H1 (cell line): ENCODE data around the gene TMEM151A. TPM values are rescaled to one million over a fixed set of nuclear protein-coding genes. Genes with fewer than 3 reads are reported as not detected.

ENCODE experiments used
- CTCF ChIA-PET: fragments of 300-600 bp; sonication (Branson Sonifier 250); formaldehyde crosslinking; loops from one replicate; lab custom pipeline; 2021; ENCODE audit not compliant: partially characterized antibody; lab: Charles Lee
- POLR2A ChIA-PET: fragments of 300-600 bp; sonication (Branson Sonifier 250); formaldehyde crosslinking; loops from one replicate; lab custom pipeline; 2021; ENCODE audit warnings: inconsistent platforms; ENCODE audit not compliant: partially characterized antibody; lab: Charles Lee
- DNase-seq, 2 experiments: peaks; one replicate each; pipeline versions ENCODE4 v3.0.0 to v3.0.0-alpha.2; 2010 to 2022; ENCODE audit warnings: low spot score in 2 of 2, low read depth in 1 of 2, mixed read lengths in 1 of 2
- FAIRE-seq: peaks from 2 replicates; lab custom pipeline; 2011; peaks lifted over from hg19 to GRCh38; lab: Jason Lieb, UNC
- H2AFZ ChIP-seq: 2 replicates; pipeline ENCODE4 v1.8.1; 2012; ENCODE audit warnings: low read length, inconsistent platforms
- H2AK5ac ChIP-seq: 2 replicates; pipeline ENCODE4 v1.6.1; 2013; ENCODE audit warnings: low read depth, low read length
- H2BK120ac ChIP-seq: replicated peaks from 2 replicates; pipeline ENCODE3; 2013; ENCODE audit warnings: low read depth, low read length, inconsistent platforms
- H2BK12ac ChIP-seq: 2 replicates; pipeline ENCODE4 v1.6.1; 2013; ENCODE audit warnings: low read depth, low read length
- H2BK15ac ChIP-seq: 2 replicates; pipeline ENCODE4 v1.6.1; 2013; ENCODE audit warnings: low read length
- H2BK20ac ChIP-seq: 2 replicates; pipeline ENCODE4 v1.6.1; 2013; ENCODE audit warnings: low read length
- H2BK5ac ChIP-seq: 2 replicates; pipeline ENCODE4 v1.6.1; 2013; ENCODE audit warnings: low read depth, low read length
- H3K14ac ChIP-seq: 2 replicates; pipeline ENCODE4 v1.6.1; 2013; ENCODE audit warnings: inconsistent platforms; ENCODE audit not compliant: insufficient read length
- H3K18ac ChIP-seq: 2 replicates; pipeline ENCODE4 v1.6.1; 2013; ENCODE audit warnings: low read length; ENCODE audit errors: extremely low read depth
- H3K23ac ChIP-seq: 2 replicates; pipeline ENCODE4 v1.6.1; 2013; ENCODE audit warnings: inconsistent platforms; ENCODE audit not compliant: insufficient read length
- H3K23me2 ChIP-seq: 2 replicates; pipeline ENCODE4 v1.6.1; 2013; ENCODE audit warnings: low read depth, low read length
- H3K27ac ChIP-seq: 2 replicates; pipeline ENCODE4 v1.6.1; 2011; ENCODE audit warnings: low read depth, low read length, inconsistent platforms
- H3K27me3 ChIP-seq, 4 experiments: replicated peaks in 1 of 4; 1 replicate in 1 of 4; 2 replicates in 3 of 4; pipeline versions ENCODE4 v1.6.1 to v1.8.1; 2011 to 2013; ENCODE audit warnings: low read length in 3 of 4, mild to moderate bottlenecking in 3 of 4, inconsistent platforms in 2 of 4, mixed read lengths in 2 of 4, moderate library complexity in 1 of 4; ENCODE audit not compliant: control insufficient read depth in 3 of 4, insufficient read depth in 3 of 4; ENCODE audit errors: extremely low read depth in 1 of 4
- H3K36me3 ChIP-seq, 4 experiments: 2 replicates each; pipeline versions ENCODE4 v1.6.1 to v1.8.1; 2011 to 2013; ENCODE audit warnings: mild to moderate bottlenecking in 4 of 4, low read length in 3 of 4, moderate library complexity in 2 of 4, control low read depth in 1 of 4, inconsistent platforms in 1 of 4; ENCODE audit not compliant: insufficient read depth in 4 of 4, control insufficient read depth in 2 of 4
- H3K4ac ChIP-seq: replicated peaks from 2 replicates; pipeline ENCODE3; 2013; ENCODE audit warnings: low read length, low read depth, mixed read lengths, inconsistent platforms; ENCODE audit not compliant: insufficient read length
- H3K4me1 ChIP-seq, 4 experiments: replicated peaks in 1 of 4; 1 replicate in 1 of 4; 2 replicates in 3 of 4; pipeline versions ENCODE4 v1.6.1 to v1.8.1; 2011 to 2013; ENCODE audit warnings: low read length in 3 of 4, inconsistent platforms in 2 of 4, mixed read lengths in 1 of 4; ENCODE audit not compliant: insufficient read depth in 4 of 4, control insufficient read depth in 3 of 4
- H3K4me2 ChIP-seq, 2 experiments: 2 replicates each; pipeline versions ENCODE4 v1.6.1 to v1.8.1; 2011 to 2013; ENCODE audit warnings: low read depth in 2 of 2, low read length in 2 of 2, control low read depth in 1 of 2, inconsistent platforms in 1 of 2, mild to moderate bottlenecking in 1 of 2; ENCODE audit not compliant: insufficient read depth in 1 of 2
- H3K4me3 ChIP-seq, 4 experiments: fragments of 200-600, 300-600 bp in 1 of 4; sonication (generic), shearing (Covaris generic), sonication (Bioruptor Twin) in 1 of 4; 2 replicates each; pipeline versions ENCODE4 v1.5.1 to v1.8.1; 2011 to 2016; ENCODE audit warnings: low read length in 4 of 4, low read depth in 3 of 4, control low read depth in 2 of 4, inconsistent platforms in 2 of 4, mild to moderate bottlenecking in 2 of 4, mixed read lengths in 1 of 4, moderate library complexity in 1 of 4; ENCODE audit not compliant: insufficient read depth in 2 of 4; ENCODE audit errors: extremely low read depth in 1 of 4
- H3K56ac ChIP-seq: replicated peaks from 2 replicates; pipeline ENCODE3; 2013; ENCODE audit warnings: low read depth, mild to moderate bottlenecking, mixed read lengths, low read length, inconsistent platforms; ENCODE audit not compliant: insufficient read length
- H3K79me1 ChIP-seq: 2 replicates; pipeline ENCODE4 v1.6.1; 2013; ENCODE audit warnings: low read depth, low read length, control low read depth
- H3K79me2 ChIP-seq, 2 experiments: 2 replicates each; pipeline versions ENCODE4 v1.6.1 to v1.8.1; 2012 to 2013; ENCODE audit warnings: low read length in 2 of 2, mild to moderate bottlenecking in 2 of 2, inconsistent platforms in 1 of 2; ENCODE audit not compliant: insufficient read depth in 2 of 2, control insufficient read depth in 1 of 2
- H3K9ac ChIP-seq, 4 experiments: replicated peaks in 1 of 4; 1 replicate in 1 of 4; 2 replicates in 3 of 4; pipeline versions ENCODE4 v1.6.1 to v1.8.1; 2011 to 2013; ENCODE audit warnings: low read depth in 3 of 4, low read length in 3 of 4, control low read depth in 2 of 4, mild to moderate bottlenecking in 2 of 4, moderate library complexity in 2 of 4, inconsistent platforms in 1 of 4; ENCODE audit errors: extremely low read depth in 1 of 4
- H3K9me3 ChIP-seq, 2 experiments: 2 replicates each; pipeline versions ENCODE4 v1.6.1 to v1.8.1; 2012 to 2013; ENCODE audit warnings: mild to moderate bottlenecking in 2 of 2, moderate library complexity in 2 of 2, control low read depth in 1 of 2, inconsistent platforms in 1 of 2, low read depth in 1 of 2, low read length in 1 of 2, mixed read lengths in 1 of 2; ENCODE audit not compliant: insufficient read depth in 2 of 2
- H4K20me1 ChIP-seq, 2 experiments: replicated peaks in 1 of 2; 2 replicates each; pipeline versions ENCODE3 to v1.8.1; 2011 to 2013; ENCODE audit warnings: inconsistent platforms in 2 of 2, low read length in 2 of 2, mild to moderate bottlenecking in 1 of 2; ENCODE audit not compliant: insufficient read depth in 2 of 2, control insufficient read depth in 1 of 2
- H4K5ac ChIP-seq: 2 replicates; pipeline ENCODE4 v1.6.1; 2013; ENCODE audit warnings: low read length, low read depth, mixed read lengths, inconsistent platforms; ENCODE audit not compliant: insufficient read length
- H4K8ac ChIP-seq: 2 replicates; pipeline ENCODE4 v1.8.0; 2013; ENCODE audit warnings: mild to moderate bottlenecking, moderate library complexity, low read length, inconsistent platforms; ENCODE audit not compliant: insufficient read depth; ENCODE audit errors: extremely low read depth
- H4K91ac ChIP-seq: replicated peaks from 2 replicates; pipeline ENCODE3; 2013; ENCODE audit warnings: low read length, mixed read lengths, inconsistent platforms; ENCODE audit not compliant: insufficient read length
- BCL11A ChIP-seq, 2 experiments: IDR thresholded peaks; one replicate each; pipeline ENCODE4 v1.6.1; 2011; ENCODE audit warnings: low read depth in 2 of 2, low read length in 2 of 2, mild to moderate bottlenecking in 2 of 2
- GTF2F1 ChIP-seq: IDR thresholded peaks from 2 replicates; pipeline ENCODE4 v1.6.1; 2012; ENCODE audit warnings: low read depth, low read length, improper control_type of control experiment, borderline replicate concordance
- KDM4A ChIP-seq: IDR thresholded peaks from one replicate; pipeline ENCODE4 v1.7.1; 2012; ENCODE audit warnings: low read depth, mild to moderate bottlenecking, moderate library complexity, low read length, inconsistent platforms; ENCODE audit not compliant: severe bottlenecking
- NRF1 ChIP-seq: IDR thresholded peaks from 2 replicates; pipeline ENCODE4 v1.6.1; 2011; ENCODE audit warnings: mild to moderate bottlenecking, low read depth, low read length, improper control_type of control experiment
- POLR2AphosphoS5 ChIP-seq: IDR thresholded peaks from 2 replicates; pipeline ENCODE4 v1.6.1; 2011; ENCODE audit warnings: low read depth, low read length
- RAD21 ChIP-seq, 2 experiments: IDR thresholded peaks in 1 of 2; conservative IDR thresholded peaks in 1 of 2; 2 replicates each; pipeline ENCODE4 v1.6.1; 2011; ENCODE audit warnings: low read depth in 2 of 2, low read length in 2 of 2, improper control_type of control experiment in 1 of 2, inconsistent platforms in 1 of 2, mild to moderate bottlenecking in 1 of 2, moderate library complexity in 1 of 2
- SAP30 ChIP-seq: fragments of 300-600 bp; sonication (generic); IDR thresholded peaks from 2 replicates; pipeline ENCODE4 v1.7.1; 2012; ENCODE audit warnings: low read length, moderate library complexity, mild to moderate bottlenecking, inconsistent platforms; ENCODE audit not compliant: insufficient read depth, insufficient replicate concordance
- TAF1 ChIP-seq: IDR thresholded peaks from 2 replicates; pipeline ENCODE4 v1.6.1; 2011; ENCODE audit warnings: mild to moderate bottlenecking, low read depth, low read length
- WGBS, 2 experiments: shearing (Covaris generic) in 1 of 2; methylation state at CpG; one replicate each; pipeline versions ENCODE4 v1.1.6 to v1.1.7; 2013 to 2015; ENCODE audit warnings: low lambda C conversion rate in 2 of 2, mixed read lengths in 2 of 2, inconsistent platforms in 1 of 2, low coverage in 1 of 2, missing lambda C conversion rate in 1 of 2; ENCODE audit not compliant: insufficient replicate concordance in 2 of 2, insufficient coverage in 1 of 2, insufficient read length in 1 of 2; ENCODE audit errors: extremely low coverage in 1 of 2, missing lambda C conversion rate in 1 of 2; 5-methylcytosine and 5-hydroxymethylcytosine counted together
- polyA plus RNA-seq, 7 experiments: library from polyadenylated mRNA; depleted of rRNA in 3 of 7; stranded (reverse) in 5 of 7; unstranded in 2 of 7; fragments of >200 nt in 5 of 7; fragments of 200-250 nt in 2 of 7; gene quantifications; 1 replicate in 5 of 7; 2 replicates in 1 of 7; 4 replicates in 1 of 7; pipeline versions ENCODE4 v1.2.1 to v1.2.3, GENCODE V29; 2011 to 2013; ENCODE audit warnings: missing spikeins in 2 of 7, mixed read lengths in 2 of 7
- total RNA-seq: library from RNA; stranded (reverse); fragmentation: NEBNext Ultra II Directional; extraction: Animal tissue kit (Norgen Biotek cat#: 25700); gene quantifications from 2 replicates; pipeline ENCODE4 v1.2.1, GENCODE V29; 2021
- TF ChIP-seq, protein P1 (sequence below): IDR thresholded peaks from 2 replicates; pipeline ENCODE4 v1.6.1; 2011; ENCODE audit warnings: low read length, improper control_type of control experiment
- TF ChIP-seq, protein P2 (sequence below): IDR thresholded peaks from 2 replicates; pipeline ENCODE4 v1.6.1; 2012; ENCODE audit warnings: inconsistent platforms

Gene TMEM151A
- total and polyA plus RNA-seq, 2 of the 8 experiments (the other 6 are each of a cell fraction or from before 2014, with no cell fraction given), result 3.2 TPM

DNA sequence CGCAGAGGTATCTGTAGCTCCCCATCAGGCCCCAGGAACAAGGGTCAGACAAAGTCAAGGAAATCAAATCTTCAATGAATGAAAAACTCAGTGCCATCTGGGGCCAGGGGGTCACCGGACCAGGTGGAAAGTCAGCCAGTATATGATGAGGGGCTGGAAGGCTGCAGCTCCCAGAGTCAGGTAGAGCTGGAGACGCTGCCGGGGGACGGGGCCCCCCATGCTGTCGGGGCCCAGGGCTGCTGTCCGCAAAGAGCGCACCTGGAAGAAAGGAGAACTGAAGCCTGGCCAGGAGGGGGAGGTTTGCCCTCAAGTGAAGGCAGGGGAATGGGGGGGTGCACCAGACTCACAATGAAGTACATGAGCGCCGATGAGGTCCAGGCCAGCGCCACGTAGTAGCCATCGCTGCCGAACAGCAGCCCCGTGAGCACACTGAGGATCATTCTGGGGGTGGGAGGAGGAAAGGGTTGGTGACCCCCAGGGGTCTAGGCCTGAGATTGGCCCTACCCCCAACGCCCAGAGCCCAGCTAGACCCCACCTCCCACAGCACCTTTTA lies 7.1 kb upstream of the TMEM151A start:
- FAIRE-seq, result no peak
- TF ChIP-seq SAP30 (no peak), NRF1 (no peak), GTF2F1 (no peak), POLR2AphosphoS5 (no peak), TAF1 (no peak), BCL11A (IDR thresholded peaks at IDR 0.05; ENCODE audit: low read depth in 2 of 2, low read length in 2 of 2) (no peak), RAD21 (IDR thresholded peaks at IDR 0.05 in 1 of 2, conservative IDR thresholded peaks at IDR 0.05 in 1 of 2; ENCODE audit: low read depth in 2 of 2, low read length in 2 of 2) (no peak), KDM4A (no peak)
- TF ChIP-seq, protein P1, sequence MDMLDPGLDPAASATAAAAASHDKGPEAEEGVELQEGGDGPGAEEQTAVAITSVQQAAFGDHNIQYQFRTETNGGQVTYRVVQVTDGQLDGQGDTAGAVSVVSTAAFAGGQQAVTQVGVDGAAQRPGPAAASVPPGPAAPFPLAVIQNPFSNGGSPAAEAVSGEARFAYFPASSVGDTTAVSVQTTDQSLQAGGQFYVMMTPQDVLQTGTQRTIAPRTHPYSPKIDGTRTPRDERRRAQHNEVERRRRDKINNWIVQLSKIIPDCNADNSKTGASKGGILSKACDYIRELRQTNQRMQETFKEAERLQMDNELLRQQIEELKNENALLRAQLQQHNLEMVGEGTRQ, result no peak
- TF ChIP-seq, protein P2, sequence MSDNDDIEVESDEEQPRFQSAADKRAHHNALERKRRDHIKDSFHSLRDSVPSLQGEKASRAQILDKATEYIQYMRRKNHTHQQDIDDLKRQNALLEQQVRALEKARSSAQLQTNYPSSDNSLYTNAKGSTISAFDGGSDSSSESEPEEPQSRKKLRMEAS, result no peak

More for the DNA sequence above, 7.1 kb upstream of the TMEM151A start:
- H3K79me1 ChIP-seq, result peaks cover 5% of the 10 kb centered on the region
- ChIA-PET CTCF (interaction anchor here (0.7 to 5.2 kb wide), 14 partner anchors 14 to 154 kb away, joined by 3 to 48 read pairs (median 4); partner anchors contain the start of genes MRPL11, RAB1B and RIN1), POLR2A (interaction anchor here (0.8 to 7.9 kb wide), 7 partner anchors 12 to 84 kb away, joined by 3 to 125 read pairs (median 3); partner anchors contain the start of genes B4GAT1, BRMS1 and RAB1B)
- no peak overlapping the region for H3K18ac ChIP-seq
- no peak overlapping the region for H3K14ac ChIP-seq
- no peak overlapping the region for H3K23ac ChIP-seq
- no peak overlapping the region for H3K4ac ChIP-seq
- no peak overlapping the region for H2BK20ac ChIP-seq
- H3K79me2 ChIP-seq, result peaks cover 0 to 9% of the 10 kb centered on the region in 2 experiments; a peak in 1 of 4 replicates
- H2BK12ac ChIP-seq, result no peak overlapping the region
- H2AK5ac ChIP-seq, result no peak overlapping the region
- H4K8ac ChIP-seq, result no peak overlapping the region
- DNase-seq, result no peak
- no peak overlapping the region for H4K5ac ChIP-seq
- no peak overlapping the region for H3K9ac ChIP-seq
- no peak overlapping the region for H4K91ac ChIP-seq
- no peak overlapping the region for H3K4me3 ChIP-seq
- H3K4me1 ChIP-seq, result peaks cover 0 to 18% (median 11%) of the 10 kb centered on the region in 4 experiments; a peak in 5 of 7 replicates
- H3K27ac ChIP-seq, result no peak overlapping the region
- no peak overlapping the region for H3K4me2 ChIP-seq
- no peak overlapping the region for H2BK5ac ChIP-seq
- H3K36me3 ChIP-seq, result peaks cover 0 to 2% (median 0%) of the 10 kb centered on the region in 4 experiments; a peak in 1 of 8 replicates
- H3K56ac ChIP-seq, result no peak overlapping the region
- no peaks in the 10 kb centered on the region for H3K9me3 ChIP-seq
- H3K27me3 ChIP-seq, result peaks cover 0 to 2% (median 0%) of the 10 kb centered on the region in 4 experiments; a peak in 2 of 7 replicates
- WGBS, 2 experiments, result 93% methylated on average over 15 of the region's 16 CpGs; no CpG with 5 or more reads in 1 of the 2 experiments
- H2BK15ac ChIP-seq, result no peak overlapping the region
- H3K23me2 ChIP-seq, result peaks cover 4% of the 10 kb centered on the region; the same call in 1 of the 2 replicates
- no peak overlapping the region for H2BK120ac ChIP-seq
- H2AFZ ChIP-seq, result no peak overlapping the region
- H4K20me1 ChIP-seq, result peaks cover 9 to 28% of the 10 kb centered on the region in 2 experiments
